Measurements from ENCODE around the gene GORASP2.

Gene GORASP2

DNA sequence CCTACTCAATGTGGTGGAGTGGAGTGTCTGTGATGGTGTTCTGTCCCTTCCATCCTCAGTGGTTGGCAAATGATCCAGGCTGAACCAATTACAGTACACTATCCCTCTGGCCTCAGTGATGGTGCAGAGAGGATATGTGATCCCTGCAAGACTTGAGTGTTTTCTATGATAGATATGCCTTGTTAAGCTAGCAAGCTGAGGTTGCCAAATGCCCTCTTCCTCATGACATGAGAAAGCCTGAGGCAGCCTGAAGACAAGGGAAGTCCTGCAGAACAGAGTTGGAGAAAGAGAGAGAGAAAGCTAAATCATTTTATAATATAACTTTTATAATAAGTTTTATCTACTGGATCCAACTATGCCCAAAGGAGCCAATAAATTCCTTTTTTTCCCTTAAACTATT, 41.6 kb upstream of the GORASP2 start:
- TF ChIP-seq, protein P1, sequence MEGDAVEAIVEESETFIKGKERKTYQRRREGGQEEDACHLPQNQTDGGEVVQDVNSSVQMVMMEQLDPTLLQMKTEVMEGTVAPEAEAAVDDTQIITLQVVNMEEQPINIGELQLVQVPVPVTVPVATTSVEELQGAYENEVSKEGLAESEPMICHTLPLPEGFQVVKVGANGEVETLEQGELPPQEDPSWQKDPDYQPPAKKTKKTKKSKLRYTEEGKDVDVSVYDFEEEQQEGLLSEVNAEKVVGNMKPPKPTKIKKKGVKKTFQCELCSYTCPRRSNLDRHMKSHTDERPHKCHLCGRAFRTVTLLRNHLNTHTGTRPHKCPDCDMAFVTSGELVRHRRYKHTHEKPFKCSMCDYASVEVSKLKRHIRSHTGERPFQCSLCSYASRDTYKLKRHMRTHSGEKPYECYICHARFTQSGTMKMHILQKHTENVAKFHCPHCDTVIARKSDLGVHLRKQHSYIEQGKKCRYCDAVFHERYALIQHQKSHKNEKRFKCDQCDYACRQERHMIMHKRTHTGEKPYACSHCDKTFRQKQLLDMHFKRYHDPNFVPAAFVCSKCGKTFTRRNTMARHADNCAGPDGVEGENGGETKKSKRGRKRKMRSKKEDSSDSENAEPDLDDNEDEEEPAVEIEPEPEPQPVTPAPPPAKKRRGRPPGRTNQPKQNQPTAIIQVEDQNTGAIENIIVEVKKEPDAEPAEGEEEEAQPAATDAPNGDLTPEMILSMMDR (IDR thresholded peaks at IDR 0.05; ENCODE audit: insufficient read depth, low read length, missing control alignments), result no peak
- no peak overlapping the region for H3K4me3 ChIP-seq (ENCODE audit: low read depth, low read length)
- ChIA-PET CTCF (interaction anchor here (4.7 kb wide), 1 partner anchor 14 kb away, joined by 31 read pairs; no protein-coding TSS in a partner anchor), POLR2A (no interaction called here)
- no peak for DNase-seq (ENCODE audit: low read depth, low spot score)

DNA sequence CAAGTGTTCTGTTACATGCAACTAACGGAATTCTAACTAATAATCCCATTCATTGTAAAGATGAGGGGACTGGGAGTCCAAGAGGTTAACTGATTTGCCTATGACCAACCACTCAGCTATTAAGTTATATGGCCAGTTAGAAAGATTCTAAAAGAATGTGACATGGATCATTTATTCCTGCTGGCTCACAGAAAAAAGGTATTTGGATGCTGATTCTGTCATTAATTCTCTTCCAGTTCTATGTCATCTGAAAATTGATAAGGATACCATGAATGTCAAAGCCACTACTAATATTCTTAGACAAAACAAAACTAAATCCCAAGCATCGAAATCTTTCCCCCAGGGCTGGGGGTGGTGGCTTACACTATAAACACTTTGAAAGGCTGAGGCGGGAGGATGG, 41.2 kb upstream of the GORASP2 start:
- POLR2A ChIA-PET, result no interaction called here
- no peak overlapping the region for H3K4me3 ChIP-seq (ENCODE audit: low read depth, low read length)
- CTCF ChIA-PET, result interaction anchor here (4.7 kb wide), 1 partner anchor 14 kb away, joined by 31 read pairs; no protein-coding TSS in a partner anchor
- DNase-seq (ENCODE audit: low read depth, low spot score), result no peak
- TF ChIP-seq, protein P1 (IDR thresholded peaks at IDR 0.05; ENCODE audit: insufficient read depth, low read length, missing control alignments), result no peak

DNA sequence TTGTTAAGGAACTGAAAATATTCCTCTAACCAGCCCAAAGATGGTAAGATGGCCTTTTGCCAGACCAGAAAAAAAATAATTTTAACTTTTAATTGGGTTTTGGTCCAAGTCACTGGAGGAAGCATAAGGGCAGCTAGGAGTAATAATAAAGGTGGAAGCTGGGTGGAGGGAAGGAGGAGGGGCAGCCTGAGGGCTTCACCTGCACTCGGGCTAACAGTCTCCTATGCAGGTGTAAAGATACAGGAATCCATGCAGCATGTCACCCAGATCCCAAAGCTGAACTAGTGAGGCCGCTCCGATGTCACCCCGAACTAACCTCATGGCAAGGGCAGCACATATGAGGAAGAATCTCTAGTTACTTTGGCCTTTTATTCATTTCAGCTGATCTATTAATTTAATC, 37.2 kb upstream of the GORASP2 start:
- ChIA-PET CTCF (interaction anchor here (2.6 kb wide), 1 partner anchor 37 kb away, joined by 11 read pairs; the partner anchor contains the start of gene GORASP2), POLR2A (interaction anchor here (0.5 kb wide), 1 partner anchor 542 kb away, joined by 4 read pairs; the partner anchor contains the start of genes DCAF17 and METTL8)
- no peak for DNase-seq (ENCODE audit: low read depth, low spot score)
- H3K4me3 ChIP-seq (ENCODE audit: low read depth, low read length), result no peak overlapping the region
- TF ChIP-seq, protein P1 (IDR thresholded peaks at IDR 0.05; ENCODE audit: insufficient read depth, low read length, missing control alignments), result no peak

DNA sequence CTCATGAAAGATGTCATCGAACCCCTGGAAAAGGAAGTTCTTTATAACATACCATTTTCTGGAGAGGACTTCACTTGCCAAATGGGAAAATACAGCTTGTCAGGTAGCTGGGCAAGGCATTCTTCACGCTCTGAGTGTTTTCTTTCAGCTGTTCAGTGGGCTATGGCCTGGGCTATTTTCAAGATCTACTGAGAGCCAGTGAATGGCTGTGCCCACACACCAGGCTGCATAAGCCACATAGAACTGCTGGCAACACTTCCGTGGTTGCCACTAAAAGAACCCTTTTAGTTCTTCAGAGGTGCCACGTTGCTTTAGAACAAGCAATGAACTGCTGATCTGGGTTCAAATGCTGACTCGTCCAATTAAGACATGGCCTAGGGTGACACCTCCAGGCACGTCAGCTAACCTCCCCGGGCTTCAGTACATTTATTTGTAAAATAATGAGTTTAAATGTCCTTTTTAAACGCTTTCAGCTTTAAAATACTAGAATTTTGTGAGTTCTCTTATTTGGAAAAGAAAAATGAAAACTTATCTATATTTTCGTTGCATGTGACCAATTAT, 36.6 kb upstream of the GORASP2 start:
- ChIA-PET CTCF (interaction anchor here (2.6 kb wide), 1 partner anchor 36 kb away, joined by 11 read pairs; the partner anchor contains the start of gene GORASP2), POLR2A (interaction anchor here (0.5 kb wide), 1 partner anchor 542 kb away, joined by 4 read pairs; the partner anchor contains the start of genes DCAF17 and METTL8)
- TF ChIP-seq, protein P1 (IDR thresholded peaks at IDR 0.05; ENCODE audit: insufficient read depth, low read length, missing control alignments), result no peak
- no peak overlapping the region for H3K4me3 ChIP-seq (ENCODE audit: low read depth, low read length)
- DNase-seq (ENCODE audit: low read depth, low spot score), result no peak

DNA sequence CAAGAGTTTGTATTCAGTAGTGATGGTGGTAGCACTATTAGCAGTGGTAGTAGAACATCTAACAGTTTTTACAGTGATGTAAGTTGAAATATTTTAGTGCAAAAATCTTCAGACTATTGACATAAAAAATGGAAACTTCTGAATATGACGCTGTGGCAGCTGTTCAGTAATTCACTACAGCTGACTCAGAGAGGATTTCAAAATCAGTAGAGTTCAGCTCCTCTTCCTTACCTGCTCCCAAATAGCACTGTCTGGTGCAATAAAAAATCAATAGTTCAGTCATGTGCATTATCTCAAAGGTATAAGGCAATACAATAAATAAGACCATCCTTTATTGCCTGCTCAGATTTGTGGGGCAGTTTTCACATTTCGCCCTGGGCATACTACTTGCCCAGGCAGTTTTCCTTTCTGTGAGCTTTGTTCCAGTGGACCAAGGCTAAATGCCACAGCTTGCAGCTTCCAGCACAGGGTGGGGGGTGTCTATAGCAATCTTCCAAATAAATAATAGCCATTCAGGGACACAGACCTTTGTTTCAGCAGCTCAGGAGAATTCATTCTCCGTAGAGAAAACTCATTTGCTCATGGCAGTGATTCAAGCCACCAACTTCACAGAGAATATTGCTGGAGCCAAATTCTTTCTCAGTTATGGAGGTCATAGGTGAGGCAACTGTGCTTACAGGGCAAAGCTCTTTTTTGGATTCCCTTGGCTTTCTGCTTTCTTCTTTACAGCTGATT, 33.9 kb upstream of the GORASP2 start:
- DNase-seq (ENCODE audit: low read depth, low spot score), result no peak
- no peak overlapping the region for H3K4me3 ChIP-seq (ENCODE audit: low read depth, low read length)
- TF ChIP-seq, protein P1 (IDR thresholded peaks at IDR 0.05; ENCODE audit: insufficient read depth, low read length, missing control alignments), result no peak
- CTCF ChIA-PET, result interaction anchor here (0.9 to 1.0 kb wide), 2 partner anchors 24 to 33 kb away, joined by 3 read pairs; no protein-coding TSS in a partner anchor
- POLR2A ChIA-PET, result no interaction called here

DNA sequence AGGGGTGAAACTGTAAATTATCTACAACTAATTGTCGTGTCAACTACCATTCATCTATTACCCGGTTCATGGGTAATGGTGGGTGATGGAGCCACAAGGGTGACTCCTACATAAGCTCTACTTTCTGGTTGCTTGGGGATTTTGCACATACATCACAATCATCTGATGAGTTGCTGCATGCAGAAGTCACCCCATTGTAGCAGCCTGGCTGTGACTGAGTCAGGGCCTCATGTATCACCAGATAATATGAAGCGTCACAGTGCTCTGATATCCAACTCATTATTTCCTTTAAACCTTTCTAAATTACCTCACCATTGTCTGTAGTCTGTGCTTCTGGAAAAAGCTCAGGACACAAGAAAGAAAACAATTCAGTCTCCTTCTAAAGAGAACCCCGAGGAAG, 32.4 kb upstream of the GORASP2 start:
- CTCF ChIA-PET, result interaction anchor here (1.4 kb wide), 1 partner anchor 32 kb away, joined by 3 read pairs; the partner anchor contains the start of gene GORASP2

More for the DNA sequence above, 32.4 kb upstream of the GORASP2 start:
- TF ChIP-seq, protein P1 (IDR thresholded peaks at IDR 0.05; ENCODE audit: insufficient read depth, low read length, missing control alignments), result no peak
- no peak overlapping the region for H3K4me3 ChIP-seq (ENCODE audit: low read depth, low read length)
- POLR2A ChIA-PET, result no interaction called here
- DNase-seq (ENCODE audit: low read depth, low spot score), result no peak

Measured in AG04449 (cell line).